22Rv1 (cell line): ENCODE measurements around the gene OR6J1.

Source experiments
- CTCF ChIP-seq: fragments of 450-650 bp; IDR thresholded peaks from 2 replicates; pipeline ENCODE4 v1.5.1; 2017; ENCODE audit warnings: mild to moderate bottlenecking
- ZFX ChIP-seq: fragments of 450-650 bp; IDR thresholded peaks from 2 replicates; pipeline ENCODE4 v1.6.1; 2017; ENCODE audit warnings: antibody characterized with exemption, borderline replicate concordance

- no peak for TF ChIP-seq CTCF
- TF ChIP-seq ZFX, result no peak
These were observed 48.0 kb upstream of the OR6J1 start for GRCh38 chr14:22692194-22692593.
